Measurements from ENCODE around the gene CARD10. TPM values are rescaled to one million over a fixed set of nuclear protein-coding genes. Genes with fewer than 3 reads are reported as not detected.

Gene CARD10
- polyA plus RNA-seq, 10 donors = 8.8 to 19.1 (median 12.6) TPM

GRCh38 chr22:37488337-37489135, 30.7 kb downstream of the CARD10 start:
- no peak for DNase-seq

DNA sequence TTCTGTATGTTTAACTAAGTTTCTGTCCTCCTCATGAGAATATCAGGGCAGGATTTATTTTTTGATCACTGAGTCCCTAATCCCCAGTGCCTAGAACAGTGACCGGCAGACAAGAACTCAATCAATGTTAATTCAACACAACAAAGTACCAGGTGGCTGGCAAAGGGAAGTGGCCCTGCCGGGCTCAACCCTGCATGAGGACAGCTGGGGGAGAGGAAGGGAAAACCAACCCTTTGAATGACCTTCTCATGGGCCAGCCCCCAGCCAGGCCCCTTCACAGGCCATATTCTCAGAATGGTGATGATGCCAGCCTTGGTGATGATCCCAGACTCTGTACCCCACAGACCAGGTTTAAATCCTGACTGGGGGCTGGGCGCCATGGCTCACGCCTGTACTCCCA, 31.6 kb downstream of the CARD10 start:
- no peak for DNase-seq

DNA sequence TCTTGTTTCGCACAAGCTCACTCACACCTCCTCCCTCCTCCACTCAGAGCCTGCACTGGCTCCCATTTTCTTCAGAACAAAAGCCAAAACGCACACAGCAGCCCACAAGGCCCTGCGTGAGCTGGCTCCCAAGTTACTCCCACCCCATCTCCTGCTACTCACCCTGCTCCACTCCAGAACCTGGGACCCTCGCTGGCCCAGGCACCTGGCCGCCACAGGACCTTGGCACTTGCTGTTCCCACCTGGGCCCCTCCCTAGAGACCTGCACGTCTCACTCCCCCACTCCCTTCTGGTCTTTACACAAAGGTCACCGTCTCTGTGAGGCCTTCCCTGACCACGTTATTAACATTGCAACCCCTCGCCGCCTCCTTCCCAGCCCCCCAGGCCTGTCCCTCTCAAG, 32.1 kb downstream of the CARD10 start:
- no peak for DNase-seq

DNA sequence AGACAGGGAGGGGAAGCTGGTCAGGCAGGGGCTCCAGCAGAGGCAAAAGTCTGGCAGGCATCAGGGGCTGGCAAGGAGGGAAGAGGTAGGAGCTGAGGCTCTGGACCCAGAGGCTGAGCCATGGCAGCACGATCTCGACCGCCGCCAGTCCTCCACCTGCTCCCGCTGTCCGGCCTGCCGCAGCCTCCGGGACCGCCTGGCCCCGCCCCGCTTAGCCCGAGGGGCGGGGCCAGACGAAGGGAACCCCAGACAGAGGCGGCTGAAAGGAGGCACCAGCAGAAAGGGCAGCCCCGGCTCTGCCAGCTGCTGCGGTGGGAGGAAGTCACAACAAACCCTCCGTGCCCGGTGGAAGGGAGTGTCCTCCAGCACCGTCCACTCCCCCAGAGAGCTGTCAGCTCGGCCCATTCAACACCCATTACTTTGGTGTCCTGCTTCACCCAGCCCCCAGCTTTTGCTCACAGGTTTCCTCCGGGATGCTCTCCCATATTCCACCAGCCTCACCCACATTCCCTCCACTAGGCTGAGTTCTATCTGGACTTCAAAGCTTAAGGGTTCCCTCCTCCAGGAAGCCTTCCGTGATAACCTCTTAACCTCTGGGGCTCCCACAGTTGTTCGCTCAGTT, 32.9 kb downstream of the CARD10 start, which contains the start of gene MFNG:
Gene MFNG (minus strand): TSS at position 161 of the 622 bp plus-strand sequence. CDS start 207 bp downstream, outside the sequence.
- DNase-seq = peak in 1 of 3 donors; percentile 73

DNA sequence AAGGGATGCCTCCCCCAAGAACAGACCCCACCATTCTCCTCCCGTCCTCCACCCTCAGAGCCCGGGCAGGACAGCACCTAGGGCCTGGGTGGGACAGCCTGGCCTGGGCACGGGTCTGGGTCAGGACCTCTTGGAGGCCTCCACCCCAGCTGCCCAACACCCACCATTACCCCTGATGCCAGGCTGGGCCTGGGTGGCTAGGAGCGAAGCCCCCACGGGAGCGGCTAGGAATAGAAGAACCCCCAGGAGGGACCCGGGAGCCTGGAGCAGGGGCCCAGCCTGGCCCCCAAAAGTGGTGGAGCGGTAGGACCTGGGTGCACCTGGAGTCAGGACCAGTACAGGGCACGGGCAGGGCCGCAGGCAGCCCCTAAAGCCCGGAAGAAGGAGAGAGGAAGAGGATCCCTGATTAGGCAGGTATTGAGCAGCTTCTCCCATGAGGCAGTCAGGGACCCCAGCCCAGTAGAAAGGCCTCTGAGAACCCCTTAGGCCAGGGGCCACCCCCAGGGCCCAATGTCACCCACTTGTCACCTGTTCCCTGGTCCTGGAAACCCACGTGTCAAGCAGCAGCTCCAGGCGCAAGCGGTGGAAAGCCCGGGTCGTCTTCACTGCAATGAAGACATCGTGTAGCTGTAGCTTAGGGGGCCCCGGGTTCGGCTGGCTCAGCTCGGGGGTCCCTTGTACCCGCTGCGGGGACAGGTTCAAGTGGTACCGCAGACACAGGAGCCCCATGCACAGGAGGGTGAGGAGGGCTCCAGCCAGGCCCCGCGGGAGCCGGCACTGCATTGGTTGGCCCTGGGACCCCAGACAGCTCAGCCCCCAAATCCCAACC, 33.6 kb downstream of the CARD10 start:
- DNase-seq = no peak

DNA sequence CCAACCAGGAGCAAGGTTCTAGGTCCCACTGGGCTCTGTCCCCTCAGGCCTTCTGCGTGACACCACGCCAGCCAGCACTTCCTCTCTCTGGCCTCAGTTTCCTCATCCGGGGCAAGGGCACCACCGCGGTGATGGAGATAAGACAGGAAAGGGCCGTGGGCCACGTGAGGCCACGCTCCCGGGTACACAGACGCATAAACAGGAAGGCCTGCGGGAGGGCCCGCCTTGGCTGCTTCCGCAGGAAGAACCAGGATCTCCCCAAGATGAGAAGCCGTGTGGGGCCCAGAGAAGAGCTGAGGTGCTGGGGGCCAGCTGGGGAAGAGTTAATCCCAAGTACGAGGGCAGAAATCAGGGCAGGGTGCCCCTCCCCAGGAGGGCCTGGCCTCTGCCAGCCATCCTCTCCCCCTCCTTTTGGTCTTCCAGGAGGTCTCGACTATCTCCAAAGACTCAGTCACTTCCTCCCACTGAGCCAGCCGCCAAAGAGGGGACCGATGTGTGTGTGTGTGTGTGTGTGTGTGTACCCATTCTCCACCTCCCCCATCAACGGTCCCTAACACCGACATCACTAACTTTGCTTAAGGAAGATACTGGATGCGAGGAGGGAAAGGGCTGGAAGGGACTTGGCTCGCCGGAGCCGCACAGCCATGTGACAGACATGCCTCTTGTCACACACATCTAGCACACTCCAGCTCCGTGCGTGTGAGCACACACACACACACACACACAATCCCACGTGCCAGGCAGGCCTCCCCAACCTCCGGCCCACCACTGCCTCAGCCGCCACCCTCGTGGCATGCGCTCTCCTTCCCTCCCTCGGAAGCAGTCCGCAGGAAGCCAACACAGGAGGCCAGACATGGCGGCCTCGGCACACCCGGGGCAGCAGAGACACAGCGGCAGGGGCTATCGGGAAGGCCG, 34.5 kb downstream of the CARD10 start:
- DNase-seq = peak in 2 of 3 donors; percentile 40 to 60

DNA sequence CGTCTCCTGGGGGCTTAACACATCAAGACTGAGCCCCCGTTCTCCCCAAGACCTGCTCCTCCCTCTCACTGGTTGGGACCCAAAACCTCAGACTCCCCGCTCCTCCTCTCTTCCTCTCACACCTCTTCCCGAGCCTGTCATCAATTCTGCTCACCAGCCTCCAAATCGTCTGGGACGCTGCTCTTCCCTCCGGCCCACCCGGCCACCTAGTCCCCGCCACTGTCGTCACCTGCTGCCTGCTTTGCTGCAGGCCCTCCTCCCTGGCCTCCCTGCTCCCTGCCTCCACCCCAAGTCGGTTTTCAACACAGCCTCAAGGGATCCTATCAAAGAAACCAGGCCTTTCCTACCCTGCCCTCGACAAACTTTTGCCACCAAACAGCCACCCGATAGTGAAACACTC, 36.2 kb downstream of the CARD10 start:
- DNase-seq = no peak

DNA sequence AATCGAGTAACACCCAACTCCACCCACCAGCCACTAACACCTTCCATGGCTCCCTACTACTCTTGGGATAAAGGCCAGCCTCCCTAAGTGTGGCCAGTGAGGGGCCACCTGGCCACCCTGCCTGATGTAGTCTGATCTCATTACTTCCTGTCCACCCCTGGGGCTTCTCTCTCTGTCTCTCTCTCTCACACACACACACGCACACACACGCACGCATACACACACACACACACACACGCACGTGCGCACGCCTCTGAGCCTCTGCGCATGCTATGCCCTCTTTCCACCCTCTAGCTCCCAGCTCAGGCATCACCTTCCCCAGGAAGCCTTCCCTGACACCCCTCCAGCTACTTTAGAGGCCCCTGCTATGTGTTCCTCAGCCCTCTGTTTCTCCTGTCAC, 37.0 kb downstream of the CARD10 start:
- DNase-seq = no peak

- DNase-seq = no peak
These were observed 37.8 kb downstream of the CARD10 start for GRCh38 chr22:37481347-37481907.

DNA sequence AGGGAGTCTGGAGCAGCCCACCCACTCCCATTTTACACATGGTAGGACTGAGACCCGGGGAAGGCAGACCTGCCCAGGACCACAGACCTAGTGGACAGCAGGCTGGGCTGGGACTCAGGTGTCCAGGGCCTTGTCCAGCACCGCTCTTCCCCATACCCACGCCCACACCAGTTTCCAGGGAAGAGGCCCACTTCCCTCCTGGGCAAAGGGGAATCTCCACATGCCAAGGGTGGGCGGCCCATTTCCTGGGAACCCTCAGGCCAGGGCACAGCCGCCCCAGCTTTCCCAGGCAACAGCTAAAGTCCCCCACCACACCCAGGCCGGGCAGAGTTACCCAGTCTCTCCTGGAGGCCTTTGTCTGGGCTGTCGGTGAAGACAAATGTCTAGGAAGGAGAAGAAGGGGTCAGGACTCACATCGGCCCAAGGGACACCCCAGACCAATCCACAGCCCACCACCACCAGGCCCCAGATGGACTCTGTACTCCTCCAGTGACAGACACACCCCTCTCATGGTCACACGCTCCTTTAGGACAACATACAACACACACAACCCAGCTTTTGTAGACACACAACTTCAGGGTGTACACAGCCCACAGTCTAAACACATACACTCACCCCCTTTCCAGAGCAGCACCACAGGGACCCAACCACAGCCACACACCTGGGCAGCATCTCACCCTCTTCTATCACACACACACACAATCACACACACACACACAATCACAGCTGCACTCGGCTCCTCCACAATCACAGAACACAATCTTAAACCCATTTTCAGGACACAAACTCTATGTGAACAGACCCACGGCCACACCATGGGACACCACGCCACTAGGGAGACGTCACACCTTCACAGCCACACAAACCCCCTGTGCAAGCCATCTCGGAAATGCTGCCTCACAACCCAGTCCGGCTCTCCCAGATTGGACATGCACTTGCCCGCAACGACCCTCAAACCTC, 38.5 kb downstream of the CARD10 start:
- DNase-seq = no peak

- no peak for DNase-seq
These were observed 40.0 kb downstream of the CARD10 start for GRCh38 chr22:37479196-37479595.

- DNase-seq = no peak
These were observed 42.6 kb downstream of the CARD10 start for GRCh38 chr22:37476389-37477329.

DNA sequence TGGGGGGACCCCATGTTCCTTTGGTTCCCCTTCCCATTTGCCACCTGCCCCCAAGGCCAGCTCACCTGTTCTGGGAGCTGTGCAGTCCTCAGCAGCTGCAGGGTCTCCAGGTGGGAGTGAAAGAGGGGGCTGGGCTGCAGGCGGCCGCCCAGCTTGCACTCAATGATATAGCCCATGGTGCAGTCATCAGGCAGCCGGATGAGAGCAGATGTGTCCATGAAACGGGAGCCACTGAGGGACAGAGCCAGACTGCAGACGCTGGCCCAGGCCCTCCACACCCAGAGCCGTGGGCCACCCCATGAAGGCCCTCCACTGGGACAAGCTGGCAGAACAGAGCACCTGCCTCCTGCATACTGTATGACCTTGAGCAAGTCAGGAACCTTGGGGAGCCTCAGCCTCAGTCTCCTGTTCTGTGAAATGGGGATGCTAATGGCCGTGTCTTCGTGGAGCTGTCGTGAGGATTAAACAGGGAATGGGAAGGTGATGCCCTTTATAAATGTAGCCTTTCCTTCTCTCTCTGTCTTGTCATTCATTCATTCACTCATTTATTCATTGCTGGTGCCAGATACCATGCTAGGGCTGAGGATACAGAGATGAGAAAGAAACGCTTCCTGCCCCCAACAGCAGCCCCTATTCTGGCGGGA, 44.6 kb downstream of the CARD10 start:
- no peak for DNase-seq

GRCh38 chr22:37473437-37473946, 45.7 kb downstream of the CARD10 start:
- no peak for DNase-seq

DNA sequence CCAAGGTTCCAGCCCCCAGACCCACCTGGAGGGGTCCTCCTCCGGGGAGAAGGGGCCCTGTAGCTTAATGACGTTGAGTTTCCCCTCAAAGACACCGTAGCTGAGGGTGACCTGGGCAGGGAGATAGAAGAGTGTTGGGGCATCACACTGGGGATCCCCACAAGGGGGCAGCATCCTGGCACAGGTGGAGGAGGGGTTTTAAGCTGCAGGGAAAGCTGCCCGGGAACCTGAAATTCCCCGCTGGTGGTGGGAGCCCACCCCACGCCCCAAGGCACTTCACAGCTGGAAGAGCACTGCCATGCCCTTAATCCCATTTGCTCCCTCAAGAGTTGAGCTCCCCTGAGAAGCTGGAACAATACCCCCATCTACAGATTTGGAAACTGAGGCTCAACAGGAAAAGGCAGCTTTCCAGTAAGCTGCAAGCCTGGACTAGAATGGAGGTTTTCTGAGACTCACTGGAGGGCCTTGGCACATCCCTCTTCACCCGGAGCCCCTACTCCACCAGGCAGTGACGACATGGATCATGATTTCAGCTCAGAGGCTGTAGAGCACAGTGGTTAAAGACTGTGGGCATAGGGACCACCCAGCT, 46.7 kb downstream of the CARD10 start:
- no peak for DNase-seq

DNA sequence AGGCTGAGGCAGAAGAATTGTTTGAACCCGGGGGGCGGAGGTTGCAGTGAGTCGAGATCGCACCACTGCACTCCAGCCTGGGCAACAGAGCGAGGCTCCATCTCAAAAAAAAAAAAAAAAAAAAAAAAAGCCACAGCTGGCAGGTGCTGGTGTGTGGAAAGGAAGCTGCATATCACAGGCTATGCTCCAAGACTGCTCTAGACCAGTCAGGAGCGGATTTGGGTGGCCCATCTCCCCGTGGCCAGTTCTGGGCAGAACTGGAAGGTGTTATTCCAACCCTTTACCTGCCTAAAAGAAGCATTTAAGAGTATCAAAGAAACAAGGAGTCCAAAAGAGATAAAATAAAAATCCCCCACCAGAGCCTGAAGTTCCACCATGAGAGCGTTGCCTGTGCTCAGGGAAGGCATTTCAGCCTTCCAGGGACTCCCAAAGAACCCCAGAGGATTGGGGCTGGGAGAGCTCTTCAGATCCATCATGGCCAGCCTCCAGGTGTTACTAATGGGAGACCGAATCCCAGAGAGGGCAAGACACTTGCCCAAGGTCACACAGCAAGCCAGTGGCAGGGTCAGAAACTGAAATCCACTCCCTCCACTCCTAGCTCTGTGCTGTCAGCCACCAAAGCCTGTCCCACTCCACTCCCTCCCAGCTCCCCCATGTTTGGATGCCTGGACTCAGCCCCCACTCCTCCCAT, 47.3 kb downstream of the CARD10 start:
- no peak for DNase-seq

GRCh38 chr22:37470087-37470445, 49.1 kb downstream of the CARD10 start:
- DNase-seq = no peak

Measured in muscle of back (tissue), 11 donors.